Gastrocnemius medialis (tissue), 4 donors: ENCODE measurements around the gene STX12.
A peak's percentile ranks its signal among the peaks of the same experiment; 100 is the strongest.

Experiments used
- POLR2A ChIP-seq, 2 donors: fragments of 450-650 bp; IDR thresholded peaks; one replicate each; pipeline ENCODE4 v1.6.1; 2017; ENCODE audit warnings: antibody characterized with exemption in 2 of 2, mild to moderate bottlenecking in 2 of 2, moderate library complexity in 2 of 2
- TF ChIP-seq, protein P1 (sequence below), 5 experiments: fragments of 450-650 bp in 3 of 5; fragments of 200-600 bp in 2 of 5; sonication (generic) in 2 of 5; IDR thresholded peaks in 4 of 5; conservative IDR thresholded peaks in 1 of 5; 1 replicate in 4 of 5; 2 replicates in 1 of 5; pipeline ENCODE4 v1.5.1; 2016 to 2019; ENCODE audit warnings: antibody characterized with exemption in 5 of 5, mild to moderate bottlenecking in 3 of 5, moderate library complexity in 3 of 5

DNA sequence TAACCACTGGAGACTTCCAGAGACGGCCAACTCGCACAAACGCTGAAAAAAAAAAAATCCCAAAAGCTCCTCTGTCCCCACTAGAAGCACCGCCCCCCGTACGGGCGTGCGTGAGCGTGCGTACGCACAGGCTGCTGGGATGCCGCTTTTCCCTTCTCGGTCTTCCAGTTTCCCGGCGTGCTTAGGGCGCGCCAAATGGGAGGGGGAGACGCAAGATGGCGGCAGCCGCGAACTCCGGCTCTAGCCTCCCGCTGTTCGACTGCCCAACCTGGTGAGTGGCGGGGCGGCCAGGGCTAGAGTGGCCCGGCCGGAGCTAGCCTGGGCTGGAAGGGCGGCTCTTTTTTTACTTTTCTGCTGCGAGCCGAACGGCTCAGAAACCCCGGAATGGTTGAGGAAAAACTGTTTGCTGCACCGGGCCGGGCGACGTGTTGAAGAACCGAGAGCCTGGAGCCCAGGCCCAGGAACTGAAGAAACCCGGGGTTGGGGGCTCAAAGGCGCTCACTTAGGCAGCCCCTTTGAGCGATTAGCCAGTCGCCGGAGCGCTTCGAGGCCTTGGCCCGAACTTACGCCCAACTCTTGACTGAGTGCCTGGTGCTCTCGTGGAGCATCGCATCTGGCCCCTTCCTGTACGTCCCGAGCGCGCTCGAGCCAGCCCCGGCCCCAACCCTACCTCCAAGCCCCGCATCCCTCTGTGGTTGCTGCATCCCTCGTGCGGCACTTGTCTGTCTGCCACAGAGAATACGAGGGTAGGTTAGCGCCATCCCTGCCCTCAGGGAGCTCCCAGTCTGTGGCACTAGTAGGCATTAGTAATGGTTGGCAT, 57.8 kb downstream of the STX12 start, which contains the start of gene PPP1R8:
- TF ChIP-seq, protein P1, sequence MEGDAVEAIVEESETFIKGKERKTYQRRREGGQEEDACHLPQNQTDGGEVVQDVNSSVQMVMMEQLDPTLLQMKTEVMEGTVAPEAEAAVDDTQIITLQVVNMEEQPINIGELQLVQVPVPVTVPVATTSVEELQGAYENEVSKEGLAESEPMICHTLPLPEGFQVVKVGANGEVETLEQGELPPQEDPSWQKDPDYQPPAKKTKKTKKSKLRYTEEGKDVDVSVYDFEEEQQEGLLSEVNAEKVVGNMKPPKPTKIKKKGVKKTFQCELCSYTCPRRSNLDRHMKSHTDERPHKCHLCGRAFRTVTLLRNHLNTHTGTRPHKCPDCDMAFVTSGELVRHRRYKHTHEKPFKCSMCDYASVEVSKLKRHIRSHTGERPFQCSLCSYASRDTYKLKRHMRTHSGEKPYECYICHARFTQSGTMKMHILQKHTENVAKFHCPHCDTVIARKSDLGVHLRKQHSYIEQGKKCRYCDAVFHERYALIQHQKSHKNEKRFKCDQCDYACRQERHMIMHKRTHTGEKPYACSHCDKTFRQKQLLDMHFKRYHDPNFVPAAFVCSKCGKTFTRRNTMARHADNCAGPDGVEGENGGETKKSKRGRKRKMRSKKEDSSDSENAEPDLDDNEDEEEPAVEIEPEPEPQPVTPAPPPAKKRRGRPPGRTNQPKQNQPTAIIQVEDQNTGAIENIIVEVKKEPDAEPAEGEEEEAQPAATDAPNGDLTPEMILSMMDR (IDR thresholded peaks at IDR 0.05 in 4 of 5, conservative IDR thresholded peaks at IDR 0.05 in 1 of 5): no peak
- peak; percentile 75 to 80 for TF ChIP-seq POLR2A (IDR thresholded peaks at IDR 0.05)
